IgD-negative memory B cell (primary cell): Measurements from ENCODE around the gene C1QTNF4. TPM values are rescaled to one million over a fixed set of nuclear protein-coding genes. Genes with fewer than 3 reads are reported as not detected.

Experiments
- H3K27ac Mint-ChIP-seq, 3 donors: one replicate each; pipeline ENCODE4 v1.8.0; 2020 to 2022; ENCODE audit warnings: mild to moderate bottlenecking in 3 of 3, mixed read lengths in 3 of 3, moderate library complexity in 1 of 3
- H3K27me3 Mint-ChIP-seq: one replicate; pipeline ENCODE4 v1.8.0; 2021; ENCODE audit warnings: mixed read lengths
- H3K36me3 Mint-ChIP-seq: one replicate; pipeline ENCODE4 v1.8.0; 2020; ENCODE audit warnings: mild to moderate bottlenecking, mixed read lengths
- H3K4me1 Mint-ChIP-seq, 3 donors: one replicate each; pipeline ENCODE4 v1.8.0; 2020 to 2022; ENCODE audit warnings: mixed read lengths in 3 of 3, mild to moderate bottlenecking in 1 of 3
- H3K4me3 Mint-ChIP-seq, 4 donors: one replicate each; pipeline ENCODE4 v1.8.0; 2020 to 2022; ENCODE audit warnings: mild to moderate bottlenecking in 4 of 4, mixed read lengths in 4 of 4, moderate library complexity in 3 of 4
- H3K9me3 Mint-ChIP-seq, 3 donors: one replicate each; pipeline ENCODE4 v1.8.0; 2020 to 2021; ENCODE audit warnings: mixed read lengths in 3 of 3, mild to moderate bottlenecking in 1 of 3
- polyA plus RNA-seq: library from polyadenylated mRNA; unstranded; fragments of 300-500 nt; fragmentation: Illumina TruSeq; gene quantifications from one replicate; pipeline ENCODE4 v1.2.3, GENCODE V29; 2021

The C1QTNF4 gene
- polyA plus RNA-seq, 1 donor from 2014 or later: not detected

DNA sequence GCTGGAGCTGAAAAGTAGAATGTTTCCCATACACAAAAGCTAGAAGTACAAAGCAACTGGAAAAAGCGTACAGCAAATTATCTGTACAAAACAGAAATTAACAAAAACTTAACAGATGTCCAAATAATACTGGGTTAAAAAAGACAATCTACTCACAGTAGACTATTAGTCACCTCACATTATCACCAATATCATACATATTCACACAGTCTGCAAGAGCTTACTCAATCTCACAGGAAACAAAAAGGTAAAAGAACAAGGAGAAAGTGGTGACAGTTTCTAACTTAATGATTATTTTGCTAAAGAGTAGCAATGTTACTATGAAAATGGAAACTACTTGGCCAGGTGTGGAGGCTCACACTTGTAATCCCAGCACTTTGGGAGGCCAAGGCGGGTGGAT lies 53.1 kb downstream of the C1QTNF4 start:
- H3K4me3 Mint-ChIP-seq: peak overlapping the region in 3 of 4 donors; percentile 6 to 66 (median 65)
- no peaks in the 10 kb centered on the region for H3K9me3 Mint-ChIP-seq
- H3K27me3 Mint-ChIP-seq: no peaks in the 10 kb centered on the region
- peak overlapping the region in 2 of 3 donors; percentile 25 to 53 for H3K27ac Mint-ChIP-seq
- peaks cover 41 to 59% (median 50%) of the 10 kb centered on the region in 3 donors for H3K4me1 Mint-ChIP-seq
- H3K36me3 Mint-ChIP-seq: peaks cover 2% of the 10 kb centered on the region

DNA sequence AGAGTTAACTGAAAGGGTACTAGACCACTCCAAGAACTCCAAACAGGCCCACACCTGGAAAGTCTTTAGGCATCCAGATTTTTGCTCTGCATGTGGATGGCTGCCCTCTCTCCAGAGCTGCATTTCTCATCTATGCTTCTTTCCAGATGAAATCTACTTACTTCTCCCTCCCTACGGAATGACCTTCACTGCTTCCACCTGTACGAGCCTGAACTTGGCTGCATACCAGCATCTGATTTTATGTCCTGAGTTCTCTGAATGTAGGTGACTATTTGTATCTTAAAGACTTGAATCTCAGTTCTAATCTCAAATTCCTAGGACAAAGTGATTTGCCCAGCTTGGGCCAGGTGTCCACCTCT lies 54.6 kb downstream of the C1QTNF4 start:
- Mint-ChIP-seq H3K9me3 (no peaks in the 10 kb centered on the region), H3K27ac (peak overlapping the region; percentile 22 to 76 (median 32)), H3K27me3 (no peaks in the 10 kb centered on the region), H3K36me3 (peaks cover 2% of the 10 kb centered on the region), H3K4me3 (peak overlapping the region in 2 of 4 donors; percentile 45 to 65), H3K4me1 (peaks cover 46 to 57% (median 55%) of the 10 kb centered on the region in 3 donors)

Other genes starting within 250 kb of the C1QTNF4 start
- not detected for gene MYBPC3, start 241.7 kb downstream of the C1QTNF4 start, polyA plus RNA-seq
- gene SPI1, start 215.9 kb downstream of the C1QTNF4 start, polyA plus RNA-seq: 67.7 TPM
- 15.5 TPM for gene SLC39A13, start 185.8 kb downstream of the C1QTNF4 start, polyA plus RNA-seq
- gene PSMC3, start 168.0 kb downstream of the C1QTNF4 start, polyA plus RNA-seq: 101 TPM
- gene RAPSN, start 145.3 kb downstream of the C1QTNF4 start, polyA plus RNA-seq: 0.15 TPM
- gene CELF1, start 41.3 kb downstream of the C1QTNF4 start, polyA plus RNA-seq: 78.6 TPM
- gene PTPMT1, start 28.8 kb downstream of the C1QTNF4 start, polyA plus RNA-seq: 49.5 TPM
- 41.6 TPM for gene KBTBD4, start 15.4 kb downstream of the C1QTNF4 start, polyA plus RNA-seq
- gene NDUFS3, start 15.3 kb downstream of the C1QTNF4 start, polyA plus RNA-seq: 105 TPM
- not detected for gene FAM180B, start 7.7 kb downstream of the C1QTNF4 start, polyA plus RNA-seq
- gene MTCH2, start 48.1 kb upstream of the C1QTNF4 start, polyA plus RNA-seq: 58.9 TPM
- gene AGBL2, start 121.0 kb upstream of the C1QTNF4 start, polyA plus RNA-seq: 1.4 TPM
- gene FNBP4, start 172.9 kb upstream of the C1QTNF4 start, polyA plus RNA-seq: 65.3 TPM